ENCODE results near the gene ARHGEF11. TPM values are rescaled to one million over a fixed set of nuclear protein-coding genes. Genes with fewer than 3 reads are reported as not detected.

ARHGEF11 gene
- total RNA-seq, 4 donors from 2014 or later = 29.3 to 76.3 (median 35.7) TPM

GRCh38 chr1:157004327-157004726 lies 41.2 kb downstream of the ARHGEF11 start:
- TF ChIP-seq CTCF (IDR thresholded peaks at IDR 0.05; ENCODE audit: low read depth) = no peak

- no peak for TF ChIP-seq CTCF (IDR thresholded peaks at IDR 0.05; ENCODE audit: low read depth)
Observed at GRCh38 chr1:157001304-157001703, 44.2 kb downstream of the ARHGEF11 start.

GRCh38 chr1:157000686-157001085 lies 44.9 kb downstream of the ARHGEF11 start:
- no peak for TF ChIP-seq CTCF (IDR thresholded peaks at IDR 0.05; ENCODE audit: low read depth)

GRCh38 chr1:156999596-157000320 lies 45.8 kb downstream of the ARHGEF11 start:
- no peak for TF ChIP-seq CTCF (IDR thresholded peaks at IDR 0.05; ENCODE audit: low read depth)

- TF ChIP-seq CTCF (IDR thresholded peaks at IDR 0.05; ENCODE audit: low read depth) = no peak
Observed at GRCh38 chr1:156998840-156999500, 46.6 kb downstream of the ARHGEF11 start.

GRCh38 chr1:156998301-156998700 lies 47.2 kb downstream of the ARHGEF11 start:
- TF ChIP-seq CTCF (IDR thresholded peaks at IDR 0.05; ENCODE audit: low read depth) = no peak

- no peak for TF ChIP-seq CTCF (IDR thresholded peaks at IDR 0.05; ENCODE audit: low read depth)
Observed at GRCh38 chr1:156995412-156995811, 50.1 kb downstream of the ARHGEF11 start.
